Stimulated activated CD4-positive, alpha-beta T cell treated with anti-CD3 and anti-CD28 coated beads, Interleukin-12 subunit alpha, Interleukin-12 subunit beta, amount 100 ng/mL, for 4 hours (primary cell): Measurements from ENCODE around the gene SLC16A10.
A peak's percentile ranks its signal among the peaks of the same experiment; 100 is the strongest.
"Not testable (repeated sequence)": the region's sequence is repeated elsewhere in the genome, so short reads cannot be mapped to it uniquely, and the experiment has no call there.

Source experiments
- DNase-seq: peaks from one replicate; pipeline ENCODE4 v3.0.0-alpha.2; 2020

SLC16A10 gene

GRCh38 chr6:111189666-111190210, 102.4 kb downstream of the SLC16A10 start:
- not testable (repeated sequence) for DNase-seq

GRCh38 chr6:111190637-111191036, 103.3 kb downstream of the SLC16A10 start:
- no peak for DNase-seq

GRCh38 chr6:111191136-111191535, 103.8 kb downstream of the SLC16A10 start:
- DNase-seq = not testable (repeated sequence)

- no peak for DNase-seq
These were observed 105.7 kb downstream of the SLC16A10 start for GRCh38 chr6:111192911-111193555.

GRCh38 chr6:111195656-111196055, 108.4 kb downstream of the SLC16A10 start:
- DNase-seq = no peak

- DNase-seq = no peak
These were observed 111.5 kb downstream of the SLC16A10 start for GRCh38 chr6:111198841-111199240.

GRCh38 chr6:111199935-111200334, 112.6 kb downstream of the SLC16A10 start:
- DNase-seq = no peak

- DNase-seq = no peak
These were observed 113.3 kb downstream of the SLC16A10 start for GRCh38 chr6:111200350-111201243.

- no peak for DNase-seq
These were observed 113.9 kb downstream of the SLC16A10 start for GRCh38 chr6:111201244-111201554.

GRCh38 chr6:111201764-111202163, 114.5 kb downstream of the SLC16A10 start:
- no peak for DNase-seq

GRCh38 chr6:111203539-111203938, 116.2 kb downstream of the SLC16A10 start:
- not testable (repeated sequence) for DNase-seq

- DNase-seq = no peak
These were observed 117.0 kb downstream of the SLC16A10 start for GRCh38 chr6:111204305-111204704.

GRCh38 chr6:111204881-111205280, 117.6 kb downstream of the SLC16A10 start:
- no peak for DNase-seq

GRCh38 chr6:111205502-111205901, 118.2 kb downstream of the SLC16A10 start:
- no peak for DNase-seq

GRCh38 chr6:111207141-111207858, 120.0 kb downstream of the SLC16A10 start:
- no peak for DNase-seq

GRCh38 chr6:111208933-111209332, 121.6 kb downstream of the SLC16A10 start:
- DNase-seq = no peak

- peak; percentile 1 for DNase-seq
These were observed 123.0 kb downstream of the SLC16A10 start for GRCh38 chr6:111210194-111210728.

GRCh38 chr6:111211411-111212030, 124.2 kb downstream of the SLC16A10 start:
- DNase-seq = no peak

GRCh38 chr6:111212625-111213024, 125.3 kb downstream of the SLC16A10 start:
- DNase-seq = no peak

- DNase-seq = no peak
These were observed 127.8 kb downstream of the SLC16A10 start for GRCh38 chr6:111215131-111215530.

GRCh38 chr6:111219785-111220184, 132.5 kb downstream of the SLC16A10 start:
- no peak for DNase-seq

GRCh38 chr6:111220383-111221031, 133.2 kb downstream of the SLC16A10 start:
- no peak for DNase-seq
